K562 (cell line): ENCODE data around the gene RBFOX2. TPM values are rescaled to one million over a fixed set of nuclear protein-coding genes. Genes with fewer than 3 reads are reported as not detected.

Source experiments
- ATAC-seq: fragments of 200-7000 bp; cut with Tn5 transposase; 3 replicates; pipeline ENCODE4 v1.9.1; 2020; ENCODE audit warnings: moderate library complexity
- BruUV-seq: library from RNA; stranded (reverse); fragments of 400-500 nt; replicated peaks from 2 replicates; lab custom pipeline; 2021; lab: Mats Ljungman, UMichigan
- CTCF ChIA-PET: fragments of 300-600 bp; formaldehyde crosslinking; extraction: SDS; loops from one replicate; lab custom pipeline; 2021; ENCODE audit warnings: low intra/inter-chr PET ratio; lab: Yijun Ruan, JAX
- POLR2A ChIA-PET: fragments of 300-600, 350-650 bp; sonication (Branson Sonifier 250); formaldehyde crosslinking; extraction: SDS; loops from one replicate; lab custom pipeline; 2021; ENCODE audit warnings: antibody characterized with exemption, inconsistent platforms; lab: Yijun Ruan, JAX
- DNase-seq, 4 experiments: peaks; one replicate each; pipeline versions ENCODE4 v3.0.0 to v3.0.0-alpha.2; 2011 to 2018; ENCODE audit warnings: low spot score in 3 of 4, mixed read lengths in 3 of 4; ENCODE audit errors: extremely low read depth in 1 of 4
- FAIRE-seq: peaks from 2 replicates; lab custom pipeline; 2011; peaks lifted over from hg19 to GRCh38; lab: Jason Lieb, UNC
- H2AFZ ChIP-seq: 2 replicates; pipeline ENCODE4 v1.6.0; 2011; ENCODE audit warnings: low read depth, low read length, control low read depth, inconsistent platforms
- H3K27ac ChIP-seq: fragments of 200-600 bp; 3 replicates; pipeline ENCODE4 v1.8.0; 2011; ENCODE audit warnings: low read depth, mild to moderate bottlenecking, control low read depth, inconsistent platforms, low read length, moderate library complexity, mixed read lengths; ENCODE audit errors: extremely low read depth
- H3K27me3 ChIP-seq, 2 experiments: fragments of 300-600 bp in 1 of 2; 2 replicates in 1 of 2; 3 replicates in 1 of 2; pipeline versions ENCODE4 v1.6.0 to v1.8.0; 2011; ENCODE audit warnings: inconsistent platforms in 2 of 2, low read length in 2 of 2, mild to moderate bottlenecking in 1 of 2, mixed read lengths in 1 of 2, moderate library complexity in 1 of 2; ENCODE audit not compliant: control insufficient read depth in 2 of 2, insufficient read depth in 2 of 2
- H3K36me3 ChIP-seq: fragments of 300-600 bp; 3 replicates; pipeline ENCODE4 v1.8.0; 2011; ENCODE audit warnings: mild to moderate bottlenecking, low read length, inconsistent platforms; ENCODE audit not compliant: control insufficient read depth, insufficient read depth
- H3K4me1 ChIP-seq, 2 experiments: fragments of 200-600 bp in 1 of 2; replicated peaks in 1 of 2; 2 replicates in 1 of 2; 3 replicates in 1 of 2; pipeline versions ENCODE4 v1.5.1 to v1.8.0; 2011; ENCODE audit warnings: inconsistent platforms in 2 of 2, low read length in 2 of 2, mild to moderate bottlenecking in 1 of 2, mixed read lengths in 1 of 2, moderate library complexity in 1 of 2; ENCODE audit not compliant: control insufficient read depth in 2 of 2, insufficient read depth in 2 of 2
- H3K4me2 ChIP-seq: 2 replicates; pipeline ENCODE4 v1.6.1; 2011; ENCODE audit warnings: low read length, control low read depth, inconsistent platforms, mixed read lengths; ENCODE audit not compliant: insufficient read depth
- H3K4me3 ChIP-seq: fragments of 200-600 bp; sonication (generic), shearing (Covaris generic); 2 replicates; pipeline ENCODE4 v1.5.1; 2016; ENCODE audit warnings: control low read depth, inconsistent platforms
- H3K79me2 ChIP-seq: fragments of 200-600 bp; 3 replicates; pipeline ENCODE4 v1.8.0; 2011; ENCODE audit warnings: low read length, inconsistent platforms; ENCODE audit not compliant: control insufficient read depth, insufficient read depth
- H3K9ac ChIP-seq, 2 experiments: 2 replicates each; pipeline versions ENCODE4 v1.6.0 to v1.6.1; 2011; ENCODE audit warnings: low read depth in 2 of 2, low read length in 2 of 2, control low read depth in 1 of 2, inconsistent platforms in 1 of 2, mild to moderate bottlenecking in 1 of 2, mixed read lengths in 1 of 2; ENCODE audit not compliant: insufficient read depth in 1 of 2
- H3K9me1 ChIP-seq: one replicate; pipeline ENCODE4 v1.6.0; 2011; ENCODE audit warnings: inconsistent platforms, mild to moderate bottlenecking, low read length, moderate library complexity; ENCODE audit not compliant: control insufficient read depth, insufficient read depth
- H3K9me3 ChIP-seq: replicated peaks from 2 replicates; pipeline ENCODE4 v1.5.1; 2011; ENCODE audit warnings: low read depth, low read length, inconsistent platforms; ENCODE audit not compliant: control insufficient read depth, insufficient read depth
- H4K20me1 ChIP-seq: replicated peaks from 2 replicates; pipeline ENCODE4 v1.6.1; 2011; ENCODE audit warnings: low read length, inconsistent platforms, mixed read lengths; ENCODE audit not compliant: control insufficient read depth, insufficient read depth
- BACH1 ChIP-seq: fragments of 200-800 bp; sonication (Bioruptor generic); IDR thresholded peaks from 2 replicates; pipeline ENCODE4 v1.6.1; 2016; ENCODE audit warnings: missing genetic modification characterization, missing compliant biosample characterization
- CBX2 ChIP-seq: fragments of 200-600 bp; sonication (generic); IDR thresholded peaks from one replicate; pipeline ENCODE4 v1.6.1; 2012; ENCODE audit warnings: mild to moderate bottlenecking, low read length, inconsistent platforms; ENCODE audit not compliant: insufficient read depth, poor library complexity, severe bottlenecking
- ELK1 ChIP-seq: sonication (generic); formaldehyde crosslinking; IDR thresholded peaks from 2 replicates; pipeline ENCODE4 v1.8.1; 2022; ENCODE audit warnings: missing genetic modification reagents
- FOSL1 ChIP-seq: fragments of 200-800 bp; sonication (Bioruptor generic); conservative IDR thresholded peaks from 2 replicates; pipeline ENCODE4 v1.6.1; 2016; ENCODE audit warnings: missing genetic modification characterization, missing compliant biosample characterization
- HDAC1 ChIP-seq, 2 experiments: fragments of 450-650 bp; IDR thresholded peaks; 2 replicates each; pipeline ENCODE4 v1.6.1; 2016 to 2017; ENCODE audit warnings: inconsistent platforms in 1 of 2, mild to moderate bottlenecking in 1 of 2, moderate library complexity in 1 of 2
- MLX ChIP-seq, 2 experiments: fragments of 450-650 bp in 1 of 2; sonication (generic) in 1 of 2; formaldehyde crosslinking; conservative IDR thresholded peaks; 2 replicates each; pipeline versions ENCODE4 v1.4.0 to v1.8.1; 2020 to 2022; ENCODE audit warnings: mild to moderate bottlenecking in 1 of 2, missing genetic modification reagents in 1 of 2
- OTX1 ChIP-seq: fragments of 450-650 bp; formaldehyde crosslinking; IDR thresholded peaks from 2 replicates; pipeline ENCODE4 v1.4.0; 2022; ENCODE audit warnings: mild to moderate bottlenecking
- TCF7 ChIP-seq: sonication (generic); IDR thresholded peaks from 2 replicates; pipeline ENCODE4 v1.6.1; 2016; ENCODE audit warnings: antibody characterized with exemption, borderline replicate concordance
- TEAD1 ChIP-seq, 2 experiments: fragments of 450-650 bp in 1 of 2; sonication (generic) in 1 of 2; formaldehyde crosslinking; IDR thresholded peaks; 2 replicates each; pipeline versions ENCODE4 v1.4.0 to v1.8.0; 2020 to 2022; ENCODE audit warnings: mild to moderate bottlenecking in 2 of 2, missing genetic modification reagents in 1 of 2
- TFAM ChIP-seq: fragments of 250-450 bp; sonication (Bioruptor Pico); conservative IDR thresholded peaks from 2 replicates; pipeline ENCODE4 v1.5.0; 2021; ENCODE audit warnings: mild to moderate bottlenecking, moderate library complexity
- ZNF274 ChIP-seq: IDR thresholded peaks from 2 replicates; pipeline ENCODE4 v1.6.1; 2011; ENCODE audit warnings: low read depth, mild to moderate bottlenecking, low read length, moderate library complexity, borderline replicate concordance
- ZNF347 ChIP-seq: fragments of 450-650 bp; formaldehyde crosslinking; IDR thresholded peaks from 2 replicates; pipeline ENCODE4 v1.4.0; 2020; ENCODE audit warnings: low read depth, mild to moderate bottlenecking, moderate library complexity
- WGBS: fragments of 100-300 bp; shearing (Covaris generic); methylation state at CpG from one replicate; pipeline ENCODE4 v1.1.6; 2016; ENCODE audit warnings: low coverage, mixed read lengths; ENCODE audit not compliant: insufficient coverage; ENCODE audit errors: missing lambda C conversion rate; 5-methylcytosine and 5-hydroxymethylcytosine counted together
- in situ Hi-C: fragments of 300-500 bp; cut with MboI; formaldehyde crosslinking; loops from 4 replicates; pipeline ENCODE4 v1.15.0; 2018; ENCODE audit warnings: inconsistent platforms, mixed read lengths
- intact Hi-C: fragments of 100-400 bp; cut with micrococcal nuclease; formaldehyde crosslinking; loops from 2 replicates; pipeline ENCODE4 v1.14.2; 2022
- polyA plus RNA-seq, 8 experiments: library from polyadenylated mRNA; depleted of rRNA in 4 of 8; stranded (reverse) in 5 of 8; unstranded in 3 of 8; fragments of >200 nt; fragmentation: Nextera tagmentation in 2 of 8; fragmentation: Illumina TruSeq in 1 of 8; extraction: Ambion mirVana in 2 of 8; extraction: Trizol in 1 of 8; gene quantifications; 2 replicates each; pipeline versions ENCODE4 v1.2.1 to v1.2.3, GENCODE V29; 2011 to 2014; ENCODE audit warnings: inconsistent platforms in 1 of 8, missing spikeins in 1 of 8
- total RNA-seq, 7 experiments: library from RNA; depleted of rRNA in 6 of 7; stranded (reverse); fragments of >200 nt in 6 of 7; fragmentation: Illumina TruSeq in 2 of 7; extraction: Trizol in 2 of 7; gene quantifications; 2 replicates each; pipeline versions ENCODE4 v1.2.1 to v1.2.3, GENCODE V29; 2011 to 2021; ENCODE audit warnings: low replicate concordance in 1 of 7

The RBFOX2 gene
- total and polyA plus RNA-seq, 9 of the 15 experiments (the other 6 are each of a cell fraction or from before 2014, with no cell fraction given) = 5.8 to 24.8 (median 14.2) TPM

- H3K4me1 ChIP-seq = peaks cover 3 to 8% of the 10 kb centered on the region in 2 experiments; a peak in 2 of 5 replicates
- no peak overlapping the region for H3K4me2 ChIP-seq
- intact Hi-C loops = loop anchor here (10.0 kb wide), 1 partner anchor 202 kb away; no protein-coding TSS in a partner anchor
- DNase-seq (no peak), FAIRE-seq (no peak), ATAC-seq (no peak)
- no peaks in the 10 kb centered on the region for H3K36me3 ChIP-seq
- no peak overlapping the region for H3K9ac ChIP-seq
- in situ Hi-C loops = no loop called here
- no peaks in the 10 kb centered on the region for H4K20me1 ChIP-seq
- no peaks in the 10 kb centered on the region for H3K9me1 ChIP-seq
- peaks cover 6% of the 10 kb centered on the region; the same call in 2 of the 3 replicates for H3K79me2 ChIP-seq
- TF ChIP-seq OTX1 (no peak), TCF7 (no peak), BACH1 (no peak), FOSL1 (tag) (no peak), ZNF347 (CRISPR knock-in tag) (no peak), CBX2 (no peak), TEAD1 (CRISPR knock-in tag; IDR thresholded peaks at IDR 0.05) (no peak), ZNF274 (no peak), TFAM (no peak), ELK1 (CRISPR knock-in tag) (no peak), MLX (CRISPR knock-in tag; conservative IDR thresholded peaks at IDR 0.05) (no peak), HDAC1 (IDR thresholded peaks at IDR 0.05) (no peak)
- H3K4me3 ChIP-seq = no peak overlapping the region
- H3K27ac ChIP-seq = no peak overlapping the region
- ChIA-PET POLR2A (no interaction called here), CTCF (no interaction called here)
- H3K9me3 ChIP-seq = no peaks in the 10 kb centered on the region
- no peak overlapping the region for H2AFZ ChIP-seq
- H3K27me3 ChIP-seq = no peaks in the 10 kb centered on the region
- no TSS peak for BruUV-seq
- WGBS = 89% methylated on average over 5 of the region's 5 CpGs
Measured at GRCh38 chr22:35837101-35837727, 191.4 kb downstream of the RBFOX2 start.
